Stimulated activated CD4-positive, alpha-beta T cell treated with anti-CD3 and anti-CD28 coated beads, Interleukin-2, amount 100 ng/mL, for 24 hours (primary cell): Measurements from ENCODE around the gene IGF1R.
"Not testable (repeated sequence)": the region's sequence is repeated elsewhere in the genome, so short reads cannot be mapped to it uniquely, and the experiment has no call there.

Experiments used
- DNase-seq, 2 donors: peaks; one replicate each; pipeline ENCODE4 v3.0.0-alpha.2; 2020

IGF1R gene

DNA sequence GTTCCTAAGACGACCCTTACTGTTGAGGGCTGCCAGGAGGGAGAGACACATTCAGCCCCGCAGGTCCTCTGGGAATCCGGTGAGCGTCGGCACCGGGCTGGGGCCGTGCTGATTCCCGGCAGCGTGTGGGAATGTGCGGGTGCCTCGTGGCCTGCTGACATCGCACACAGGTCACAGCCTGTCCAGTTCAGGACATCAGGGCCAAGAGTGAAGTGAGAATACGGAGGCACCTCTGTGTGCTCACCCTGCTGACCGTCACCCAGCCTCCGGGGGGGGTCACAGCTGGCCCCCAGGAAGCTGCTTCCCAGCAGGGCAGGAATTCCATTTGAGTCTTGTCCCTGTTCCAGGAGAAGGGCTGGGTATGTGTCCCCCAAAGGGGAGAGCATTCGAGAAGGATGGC lies 305.6 kb downstream of the IGF1R start:
- no peak for DNase-seq

DNA sequence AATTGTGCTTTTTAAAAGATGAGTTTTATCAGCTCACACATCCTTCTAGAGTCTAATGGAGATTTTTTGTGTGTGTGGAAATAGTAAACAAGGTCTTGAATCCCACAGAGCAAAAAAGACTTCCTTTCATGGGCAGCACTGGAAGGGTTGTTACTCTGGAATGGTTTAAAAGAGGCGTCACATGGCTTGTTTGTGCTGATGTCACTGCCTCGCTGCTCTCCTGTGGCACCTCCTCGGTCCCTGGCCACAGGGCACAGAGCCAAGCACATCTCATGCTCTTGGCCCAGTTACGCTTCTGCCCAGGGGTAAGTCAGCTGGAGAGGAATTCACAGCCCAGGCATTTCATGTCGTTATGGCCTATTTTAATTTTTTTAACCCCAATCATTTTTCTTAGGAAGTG lies 306.1 kb downstream of the IGF1R start:
- no peak for DNase-seq

DNA sequence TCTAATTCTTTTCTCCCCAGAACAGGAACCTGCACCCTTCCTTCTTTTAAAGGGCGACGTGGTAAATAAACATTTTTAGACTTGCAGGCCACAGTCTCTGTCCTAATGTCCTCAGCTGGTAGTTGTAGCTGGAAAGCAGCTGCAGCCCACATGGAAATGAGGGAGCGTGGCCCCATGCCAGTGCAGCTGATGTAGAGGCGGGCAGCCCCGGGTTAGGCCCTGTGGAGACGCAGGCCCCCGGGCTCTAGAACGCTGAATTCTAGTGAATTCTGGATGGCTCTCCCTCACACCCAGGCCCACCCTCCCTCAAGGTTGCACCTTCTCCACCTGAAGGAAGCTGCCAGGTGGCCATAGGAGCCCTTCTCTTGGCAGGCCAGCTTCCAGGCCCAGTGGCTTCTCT lies 307.0 kb downstream of the IGF1R start:
- no peak for DNase-seq

DNA sequence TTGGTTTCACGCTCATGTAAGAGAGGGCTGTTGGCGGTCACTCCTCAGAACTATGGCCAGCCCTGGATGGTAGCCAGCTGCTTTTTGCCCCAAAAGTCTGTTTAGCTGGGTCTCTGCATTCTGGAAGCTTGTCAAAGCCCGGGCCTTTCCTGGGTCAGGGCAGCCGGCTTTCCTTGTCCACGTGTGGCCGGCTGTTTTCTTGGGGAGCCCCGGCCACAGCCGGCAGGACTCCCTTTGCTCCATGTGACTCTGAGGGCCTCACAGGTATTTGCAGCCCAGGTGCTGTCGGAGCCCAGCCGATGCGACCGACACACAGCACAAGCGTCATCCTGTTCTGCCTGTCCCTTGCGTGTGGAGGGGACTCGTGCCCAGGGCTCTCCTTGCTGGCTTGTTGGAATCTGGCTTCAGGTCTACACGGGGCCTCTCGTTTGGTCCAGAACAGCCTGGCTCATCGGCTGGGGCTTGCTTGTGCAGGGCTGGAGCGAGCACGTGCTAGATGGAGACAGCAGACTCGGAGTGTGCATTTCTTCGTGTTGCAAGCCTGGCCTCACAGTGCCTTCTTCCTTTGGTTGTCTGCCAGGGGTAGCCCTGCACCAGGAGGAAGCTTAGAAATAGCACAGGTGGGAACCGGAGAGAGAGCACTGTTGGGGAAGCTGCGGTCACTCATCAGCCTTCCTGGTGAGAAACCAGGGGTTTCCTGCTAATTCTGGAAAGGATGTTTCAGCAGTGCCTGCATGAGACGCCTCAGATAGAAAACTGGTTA lies 307.8 kb downstream of the IGF1R start:
- no peak for DNase-seq

DNA sequence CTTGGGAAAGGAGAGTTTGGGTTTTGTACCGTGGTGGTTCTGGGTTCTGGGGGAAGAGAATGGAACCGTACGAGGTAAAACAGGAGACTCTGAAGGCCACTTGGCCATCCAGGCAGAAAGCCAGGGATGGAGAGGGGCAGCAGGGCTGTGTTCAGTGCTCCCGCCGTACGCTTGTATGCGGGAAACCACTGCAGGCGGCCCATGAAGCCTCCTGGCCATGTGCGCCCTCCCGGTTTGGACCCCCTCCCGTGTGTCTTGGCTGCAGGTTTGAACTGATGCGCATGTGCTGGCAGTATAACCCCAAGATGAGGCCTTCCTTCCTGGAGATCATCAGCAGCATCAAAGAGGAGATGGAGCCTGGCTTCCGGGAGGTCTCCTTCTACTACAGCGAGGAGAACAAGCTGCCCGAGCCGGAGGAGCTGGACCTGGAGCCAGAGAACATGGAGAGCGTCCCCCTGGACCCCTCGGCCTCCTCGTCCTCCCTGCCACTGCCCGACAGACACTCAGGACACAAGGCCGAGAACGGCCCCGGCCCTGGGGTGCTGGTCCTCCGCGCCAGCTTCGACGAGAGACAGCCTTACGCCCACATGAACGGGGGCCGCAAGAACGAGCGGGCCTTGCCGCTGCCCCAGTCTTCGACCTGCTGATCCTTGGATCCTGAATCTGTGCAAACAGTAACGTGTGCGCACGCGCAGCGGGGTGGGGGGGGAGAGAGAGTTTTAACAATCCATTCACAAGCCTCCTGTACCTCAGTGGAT lies 308.6 kb downstream of the IGF1R start:
- DNase-seq: no peak

DNA sequence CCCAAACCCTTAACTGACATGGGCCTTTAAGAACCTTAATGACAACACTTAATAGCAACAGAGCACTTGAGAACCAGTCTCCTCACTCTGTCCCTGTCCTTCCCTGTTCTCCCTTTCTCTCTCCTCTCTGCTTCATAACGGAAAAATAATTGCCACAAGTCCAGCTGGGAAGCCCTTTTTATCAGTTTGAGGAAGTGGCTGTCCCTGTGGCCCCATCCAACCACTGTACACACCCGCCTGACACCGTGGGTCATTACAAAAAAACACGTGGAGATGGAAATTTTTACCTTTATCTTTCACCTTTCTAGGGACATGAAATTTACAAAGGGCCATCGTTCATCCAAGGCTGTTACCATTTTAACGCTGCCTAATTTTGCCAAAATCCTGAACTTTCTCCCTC lies 309.3 kb downstream of the IGF1R start:
- no peak for DNase-seq

DNA sequence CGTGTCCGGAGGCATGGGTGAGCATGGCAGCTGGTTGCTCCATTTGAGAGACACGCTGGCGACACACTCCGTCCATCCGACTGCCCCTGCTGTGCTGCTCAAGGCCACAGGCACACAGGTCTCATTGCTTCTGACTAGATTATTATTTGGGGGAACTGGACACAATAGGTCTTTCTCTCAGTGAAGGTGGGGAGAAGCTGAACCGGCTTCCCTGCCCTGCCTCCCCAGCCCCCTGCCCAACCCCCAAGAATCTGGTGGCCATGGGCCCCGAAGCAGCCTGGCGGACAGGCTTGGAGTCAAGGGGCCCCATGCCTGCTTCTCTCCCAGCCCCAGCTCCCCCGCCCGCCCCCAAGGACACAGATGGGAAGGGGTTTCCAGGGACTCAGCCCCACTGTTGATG lies 309.7 kb downstream of the IGF1R start:
- DNase-seq: no peak

DNA sequence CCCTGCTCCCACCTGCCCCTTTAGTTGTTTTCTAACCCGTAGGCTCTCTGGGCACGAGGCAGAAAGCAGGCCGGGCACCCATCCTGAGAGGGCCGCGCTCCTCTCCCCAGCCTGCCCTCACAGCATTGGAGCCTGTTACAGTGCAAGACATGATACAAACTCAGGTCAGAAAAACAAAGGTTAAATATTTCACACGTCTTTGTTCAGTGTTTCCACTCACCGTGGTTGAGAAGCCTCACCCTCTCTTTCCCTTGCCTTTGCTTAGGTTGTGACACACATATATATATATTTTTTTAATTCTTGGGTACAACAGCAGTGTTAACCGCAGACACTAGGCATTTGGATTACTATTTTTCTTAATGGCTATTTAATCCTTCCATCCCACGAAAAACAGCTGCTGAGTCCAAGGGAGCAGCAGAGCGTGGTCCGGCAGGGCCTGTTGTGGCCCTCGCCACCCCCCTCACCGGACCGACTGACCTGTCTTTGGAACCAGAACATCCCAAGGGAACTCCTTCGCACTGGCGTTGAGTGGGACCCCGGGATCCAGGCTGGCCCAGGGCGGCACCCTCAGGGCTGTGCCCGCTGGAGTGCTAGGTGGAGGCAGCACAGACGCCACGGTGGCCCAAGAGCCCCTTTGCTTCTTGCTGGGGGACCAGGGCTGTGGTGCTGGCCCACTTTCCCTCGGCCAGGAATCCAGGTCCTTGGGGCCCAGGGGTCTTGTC lies 310.7 kb downstream of the IGF1R start:
- DNase-seq: no peak

DNA sequence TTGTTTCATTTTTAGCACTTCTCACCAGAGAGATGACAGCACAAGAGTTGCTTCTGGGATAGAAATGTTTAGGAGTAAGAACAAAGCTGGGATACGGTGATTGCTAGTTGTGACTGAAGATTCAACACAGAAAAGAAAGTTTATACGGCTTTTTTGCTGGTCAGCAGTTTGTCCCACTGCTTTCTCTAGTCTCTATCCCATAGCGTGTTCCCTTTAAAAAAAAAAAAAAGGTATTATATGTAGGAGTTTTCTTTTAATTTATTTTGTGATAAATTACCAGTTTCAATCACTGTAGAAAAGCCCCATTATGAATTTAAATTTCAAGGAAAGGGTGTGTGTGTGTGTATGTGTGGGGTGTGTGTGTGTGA lies 311.3 kb downstream of the IGF1R start:
- DNase-seq: no peak

DNA sequence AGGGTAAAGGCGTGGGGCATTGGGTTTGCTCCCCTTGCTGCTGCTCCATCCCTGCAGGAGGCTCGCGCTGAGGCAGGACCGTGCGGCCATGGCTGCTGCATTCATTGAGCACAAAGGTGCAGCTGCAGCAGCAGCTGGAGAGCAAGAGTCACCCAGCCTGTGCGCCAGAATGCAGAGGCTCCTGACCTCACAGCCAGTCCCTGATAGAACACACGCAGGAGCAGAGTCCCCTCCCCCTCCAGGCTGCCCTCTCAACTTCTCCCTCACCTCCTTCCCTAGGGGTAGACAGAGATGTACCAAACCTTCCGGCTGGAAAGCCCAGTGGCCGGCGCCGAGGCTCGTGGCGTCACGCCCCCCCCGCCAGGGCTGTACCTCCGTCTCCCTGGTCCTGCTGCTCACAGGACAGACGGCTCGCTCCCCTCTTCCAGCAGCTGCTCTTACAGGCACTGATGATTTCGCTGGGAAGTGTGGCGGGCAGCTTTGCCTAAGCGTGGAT lies 312.3 kb downstream of the IGF1R start:
- DNase-seq: no peak

DNA sequence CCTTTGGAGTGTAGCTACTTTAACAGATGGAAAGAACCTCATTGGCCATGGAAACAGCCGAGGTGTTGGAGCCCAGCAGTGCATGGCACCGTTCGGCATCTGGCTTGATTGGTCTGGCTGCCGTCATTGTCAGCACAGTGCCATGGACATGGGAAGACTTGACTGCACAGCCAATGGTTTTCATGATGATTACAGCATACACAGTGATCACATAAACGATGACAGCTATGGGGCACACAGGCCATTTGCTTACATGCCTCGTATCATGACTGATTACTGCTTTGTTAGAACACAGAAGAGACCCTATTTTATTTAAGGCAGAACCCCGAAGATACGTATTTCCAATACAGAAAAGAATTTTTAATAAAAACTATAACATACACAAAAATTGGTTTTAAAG lies 315.1 kb downstream of the IGF1R start:
- no peak for DNase-seq

DNA sequence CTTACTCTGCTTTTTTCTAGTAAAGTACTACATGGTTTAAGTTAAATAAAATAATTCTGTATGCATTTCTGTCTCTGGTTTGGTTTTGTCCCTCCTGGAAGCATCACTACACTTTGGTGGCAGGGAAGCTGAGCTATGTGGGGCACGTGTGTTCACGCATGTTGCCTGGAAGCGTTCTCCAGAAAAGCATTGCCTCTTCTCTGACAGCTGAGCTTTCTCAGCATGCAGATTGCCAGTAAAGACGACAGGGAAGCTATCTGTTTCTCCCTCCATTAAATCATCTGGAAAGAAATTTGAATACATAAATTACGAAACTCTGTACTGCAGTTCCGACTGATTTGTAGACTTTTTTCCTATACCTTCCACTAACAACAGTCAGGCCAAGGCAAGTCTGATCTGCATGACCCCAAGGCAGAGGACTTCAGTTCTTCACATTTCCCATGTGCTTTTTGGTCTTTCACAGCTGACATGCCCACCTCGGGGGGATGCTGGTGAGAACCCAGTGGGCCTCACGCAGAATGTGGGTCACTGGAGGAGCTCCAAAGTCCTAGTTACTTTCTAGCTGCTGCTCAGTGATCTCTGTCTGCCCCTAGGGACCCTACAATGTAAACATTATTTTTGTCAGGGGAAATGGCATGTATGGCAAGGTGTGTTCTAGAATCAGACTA lies 316.3 kb downstream of the IGF1R start:
- DNase-seq: no peak

DNA sequence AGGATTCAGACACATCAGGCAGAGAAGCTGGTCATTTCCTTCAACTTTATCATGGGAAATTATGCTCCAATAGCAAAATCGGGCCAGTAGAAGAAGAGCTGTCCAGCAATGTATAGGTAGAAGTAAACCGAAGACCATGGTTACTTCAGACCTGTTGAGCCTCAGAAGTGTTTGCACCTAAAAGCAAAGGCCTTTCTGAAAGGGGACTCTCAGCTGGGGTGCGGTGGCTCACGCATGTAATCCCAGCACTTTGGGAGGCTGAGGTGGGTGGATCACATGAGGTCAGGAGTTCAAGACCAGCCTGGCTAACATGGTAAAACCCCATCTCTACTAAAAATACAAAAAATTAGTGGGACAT lies 316.8 kb downstream of the IGF1R start:
- not testable (repeated sequence) for DNase-seq

DNA sequence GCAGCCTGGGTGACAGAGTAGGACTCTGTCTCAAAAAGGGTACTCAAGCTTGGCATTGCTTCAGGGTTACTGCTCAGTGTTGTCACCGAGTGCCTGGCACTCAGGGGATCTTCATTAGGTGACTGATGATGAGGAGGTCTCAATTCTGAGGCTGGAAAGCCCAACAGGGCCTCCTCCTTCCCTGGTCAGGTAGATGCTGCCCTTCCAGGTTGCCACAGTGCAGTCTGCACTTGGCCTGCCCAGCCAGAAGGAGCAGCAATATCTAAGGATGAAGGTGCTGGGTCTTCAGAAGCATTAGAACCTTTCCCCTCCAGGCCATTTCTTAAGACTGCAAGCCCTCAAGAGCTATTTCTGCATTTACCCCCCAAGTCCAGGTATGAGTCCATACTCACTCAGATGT lies 317.3 kb downstream of the IGF1R start:
- no peak for DNase-seq

DNA sequence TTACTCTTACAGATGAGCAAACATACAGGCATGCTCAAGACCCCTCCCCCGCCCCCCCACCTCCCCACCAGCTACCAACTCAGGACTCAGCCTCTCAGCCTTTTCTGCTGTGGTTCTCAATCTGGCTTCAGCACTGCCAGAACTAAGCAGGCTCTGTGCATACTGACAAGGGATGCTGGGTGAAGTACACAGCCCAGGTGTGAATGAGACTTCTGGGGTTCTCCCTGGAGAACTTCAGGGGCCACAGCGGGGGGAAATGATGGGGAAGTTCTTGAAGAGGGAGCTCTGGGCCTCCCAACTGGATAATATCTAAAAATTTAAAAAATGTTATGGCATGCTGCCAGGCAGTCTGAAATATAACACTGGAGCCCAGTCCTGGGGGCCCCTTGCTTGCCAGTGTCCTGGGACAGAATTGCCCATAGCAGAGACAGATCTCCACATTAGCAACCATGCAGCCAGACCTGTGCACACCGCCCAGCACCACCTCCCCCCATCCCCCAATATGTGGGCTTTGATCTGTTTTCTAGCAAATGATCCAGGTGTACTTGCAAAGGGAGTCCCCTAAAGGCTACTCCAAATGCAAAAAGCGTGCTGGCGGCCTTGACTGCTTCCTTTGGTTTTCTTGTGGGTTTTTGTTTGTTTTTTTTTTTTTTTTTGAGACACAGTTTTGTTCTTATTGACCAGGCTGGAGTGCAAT lies 317.9 kb downstream of the IGF1R start:
- no peak for DNase-seq

DNA sequence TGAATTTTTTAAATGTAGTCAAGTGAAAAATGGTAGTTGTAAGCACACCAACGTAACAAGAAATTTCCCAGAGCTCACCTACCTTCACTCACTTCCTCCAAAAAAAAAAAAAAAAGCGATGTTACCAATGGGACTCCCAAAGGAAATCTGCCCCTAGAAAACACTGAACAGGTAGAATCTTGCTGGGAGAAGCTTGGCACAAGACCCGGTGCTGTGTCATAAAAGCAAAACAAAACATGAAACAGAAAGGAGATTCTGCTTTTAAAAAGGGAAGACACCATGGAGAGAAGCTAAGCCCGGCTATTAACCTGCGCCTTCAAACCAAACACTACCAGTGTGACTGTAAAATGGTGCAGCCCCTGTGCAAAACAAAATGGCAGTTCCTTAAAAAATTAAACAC lies 318.8 kb downstream of the IGF1R start:
- DNase-seq: no peak

DNA sequence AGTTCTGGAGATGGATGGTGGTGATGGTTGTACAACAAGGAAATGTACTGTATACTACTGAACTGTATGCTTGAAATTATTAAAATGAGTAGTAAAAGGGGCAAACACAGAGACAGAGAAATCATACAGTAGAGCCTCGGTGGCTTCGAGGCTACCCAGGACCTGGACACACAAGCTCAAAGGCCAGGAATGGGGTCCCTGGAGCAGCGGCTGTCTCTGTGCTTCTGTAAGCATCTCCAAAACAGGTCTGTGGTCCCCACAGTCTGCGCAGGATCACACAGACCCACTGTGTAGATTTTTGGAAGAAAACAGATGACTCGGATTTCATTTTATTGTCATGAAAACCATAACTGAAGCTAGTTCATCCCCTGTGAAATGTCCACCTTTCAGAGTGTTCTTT lies 319.6 kb downstream of the IGF1R start:
- DNase-seq: no peak

DNA sequence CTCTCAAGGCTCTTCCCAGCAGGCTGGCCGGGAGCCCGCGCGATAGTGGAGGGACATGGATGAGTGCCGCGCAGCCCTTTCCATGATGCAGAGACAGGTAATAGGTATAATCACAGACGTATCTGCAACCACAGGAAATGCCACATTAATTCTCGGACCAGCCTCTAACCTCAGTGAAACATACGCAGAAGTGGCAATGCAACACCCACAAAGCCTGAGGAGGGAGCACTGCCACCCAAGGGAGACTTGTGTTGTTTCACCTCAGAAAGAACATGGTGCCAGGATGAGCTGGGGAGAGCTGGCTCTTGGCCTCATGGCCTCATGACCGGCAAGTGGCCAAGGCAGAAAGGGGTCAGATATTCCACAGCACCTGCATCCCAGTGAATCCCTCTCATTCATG lies 320.2 kb downstream of the IGF1R start:
- no peak for DNase-seq

DNA sequence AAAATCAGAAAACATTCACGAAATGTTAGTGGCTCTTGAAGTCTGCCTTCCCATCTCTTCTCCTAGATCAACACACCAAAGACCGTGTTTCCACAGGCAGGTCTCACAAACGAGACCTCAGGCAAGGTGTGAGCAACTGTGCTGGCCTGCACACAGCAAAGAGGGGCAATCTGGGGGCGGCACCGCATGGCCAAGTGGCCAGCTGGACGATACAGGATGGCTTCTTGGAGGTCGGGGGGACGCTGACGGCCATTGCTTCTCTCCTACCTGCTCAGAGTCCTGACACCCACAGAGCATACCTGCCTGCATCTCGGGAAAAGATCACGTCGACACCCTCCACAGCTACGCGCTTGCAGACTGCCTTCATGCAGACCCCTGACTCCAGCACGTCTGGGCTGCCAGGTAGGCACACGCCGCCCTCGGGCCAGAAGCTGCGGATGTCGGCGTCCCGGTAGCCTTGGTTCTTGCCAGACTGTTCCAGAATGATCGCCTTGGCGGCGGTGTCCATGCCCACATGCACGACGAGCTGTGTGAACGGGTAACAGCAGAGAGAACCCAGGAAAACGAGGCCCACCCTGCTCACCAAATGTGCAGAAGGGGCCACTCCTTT lies 320.9 kb downstream of the IGF1R start:
- DNase-seq: no peak

DNA sequence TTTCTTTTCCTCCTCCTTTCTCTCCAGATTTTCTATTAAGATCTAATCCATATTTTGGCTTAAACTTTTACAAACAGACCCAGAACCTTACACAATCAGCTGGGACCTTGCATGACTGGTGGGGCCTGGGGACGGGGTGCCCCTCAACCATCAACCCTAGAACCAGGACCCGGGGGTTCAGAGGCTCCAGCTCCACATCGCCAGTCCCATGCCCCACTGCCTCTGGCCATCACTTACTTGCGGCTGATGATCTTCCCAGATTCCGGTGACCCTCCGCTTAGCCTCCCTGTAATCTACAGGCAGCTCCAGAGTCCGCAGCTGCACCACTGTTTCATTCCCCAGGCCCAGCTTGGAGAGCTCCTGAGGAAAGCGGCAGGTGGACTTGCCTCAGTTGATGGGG lies 322.5 kb downstream of the IGF1R start:
- no peak for DNase-seq

DNA sequence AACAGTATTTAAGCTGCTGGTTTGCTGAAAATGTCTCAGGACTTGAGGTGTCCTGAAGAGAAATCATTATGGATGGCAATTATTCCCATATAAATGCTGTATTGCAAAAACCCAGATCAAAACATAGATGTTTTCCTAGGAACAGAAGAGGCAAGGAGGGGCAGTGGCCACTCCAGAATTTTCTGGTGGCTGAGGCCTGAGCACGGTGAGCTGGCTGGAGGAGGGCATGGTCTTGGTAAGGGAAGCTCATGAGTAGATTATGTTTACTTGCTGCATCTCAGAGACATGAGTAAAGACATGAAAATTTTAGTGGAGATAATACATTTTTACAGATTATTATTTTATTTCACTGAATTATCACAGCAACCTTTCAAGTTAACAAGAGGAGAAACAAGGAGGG lies 328.2 kb downstream of the IGF1R start:
- no peak for DNase-seq

DNA sequence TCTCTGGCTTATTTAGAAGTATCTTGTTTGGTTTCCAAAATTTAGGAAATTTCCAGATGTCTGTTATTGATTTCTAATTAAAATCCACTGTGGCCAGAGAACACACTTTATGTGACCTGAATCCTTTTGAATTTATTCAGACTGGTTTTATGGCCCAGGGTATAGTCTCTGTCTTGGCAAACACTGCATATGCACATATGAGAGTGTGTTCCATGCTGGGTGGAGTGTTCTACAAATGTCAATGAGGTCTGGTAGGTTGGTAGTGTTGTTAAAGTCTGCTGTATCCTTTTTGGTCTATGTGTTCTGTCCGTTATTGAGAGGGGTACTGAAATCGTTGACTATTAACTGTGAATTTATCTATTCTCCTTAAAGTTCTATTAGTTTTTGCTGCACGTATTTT lies 329.1 kb downstream of the IGF1R start:
- no peak for DNase-seq
